Measurements from ENCODE around the gene GRM8.

DNA sequence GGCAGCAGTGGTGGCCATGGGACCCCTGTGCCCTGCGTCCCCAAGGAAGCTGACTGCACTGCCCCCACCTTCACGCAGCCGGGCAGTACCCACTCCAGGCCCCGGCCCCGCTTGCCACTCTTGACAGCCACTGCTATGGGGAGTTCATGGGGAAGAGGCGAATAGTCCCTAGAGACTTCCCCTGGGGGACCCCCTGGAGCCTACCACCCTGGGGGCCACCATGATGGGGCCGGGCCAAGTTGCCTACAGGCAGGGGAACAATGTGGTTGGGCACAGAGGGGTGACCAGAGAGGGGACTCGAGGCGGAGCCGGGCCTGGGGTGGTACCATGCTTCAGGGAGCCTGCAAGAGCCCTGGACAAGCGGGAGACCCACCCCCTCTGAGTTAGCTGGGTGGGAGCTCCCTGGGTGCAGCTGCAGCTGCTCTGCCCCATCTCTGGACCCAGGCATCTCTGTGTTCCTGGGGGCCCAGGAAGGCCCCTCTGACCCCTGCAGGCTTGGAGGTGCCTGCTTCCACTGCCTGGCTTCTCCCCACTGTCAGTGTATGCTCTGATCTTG is 567.6 kb downstream of the GRM8 start:
- TF ChIP-seq, protein P1, sequence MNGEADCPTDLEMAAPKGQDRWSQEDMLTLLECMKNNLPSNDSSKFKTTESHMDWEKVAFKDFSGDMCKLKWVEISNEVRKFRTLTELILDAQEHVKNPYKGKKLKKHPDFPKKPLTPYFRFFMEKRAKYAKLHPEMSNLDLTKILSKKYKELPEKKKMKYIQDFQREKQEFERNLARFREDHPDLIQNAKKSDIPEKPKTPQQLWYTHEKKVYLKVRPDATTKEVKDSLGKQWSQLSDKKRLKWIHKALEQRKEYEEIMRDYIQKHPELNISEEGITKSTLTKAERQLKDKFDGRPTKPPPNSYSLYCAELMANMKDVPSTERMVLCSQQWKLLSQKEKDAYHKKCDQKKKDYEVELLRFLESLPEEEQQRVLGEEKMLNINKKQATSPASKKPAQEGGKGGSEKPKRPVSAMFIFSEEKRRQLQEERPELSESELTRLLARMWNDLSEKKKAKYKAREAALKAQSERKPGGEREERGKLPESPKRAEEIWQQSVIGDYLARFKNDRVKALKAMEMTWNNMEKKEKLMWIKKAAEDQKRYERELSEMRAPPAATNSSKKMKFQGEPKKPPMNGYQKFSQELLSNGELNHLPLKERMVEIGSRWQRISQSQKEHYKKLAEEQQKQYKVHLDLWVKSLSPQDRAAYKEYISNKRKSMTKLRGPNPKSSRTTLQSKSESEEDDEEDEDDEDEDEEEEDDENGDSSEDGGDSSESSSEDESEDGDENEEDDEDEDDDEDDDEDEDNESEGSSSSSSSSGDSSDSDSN (IDR thresholded peaks at IDR 0.05; ENCODE audit: borderline replicate concordance in 1 of 2, low read depth in 2 of 2, low read length in 2 of 2): no peak
- TF ChIP-seq CHD4 (IDR thresholded peaks at IDR 0.05; ENCODE audit: insufficient read depth, insufficient replicate concordance, low read depth, low read length, poor library complexity, severe bottlenecking) (no peak), NFE2L1 (tag; IDR thresholded peaks at IDR 0.05; ENCODE audit: borderline replicate concordance, low read depth) (no peak), FOS (IDR thresholded peaks at IDR 0.05; ENCODE audit: extremely low read depth, insufficient read length) (no peak), CBX5 (IDR thresholded peaks at IDR 0.05; ENCODE audit: borderline replicate concordance, low read depth) (no peak), POLR2AphosphoS5 (IDR thresholded peaks at IDR 0.05; ENCODE audit: control insufficient read depth, insufficient read depth, low read depth, low read length) (no peak), KDM2B (CRISPR knock-in tag; IDR thresholded peaks at IDR 0.05) (no peak), POLR2G (IDR thresholded peaks at IDR 0.05; ENCODE audit: low read depth, low read length) (no peak), JUNB (CRISPR knock-in tag; conservative IDR thresholded peaks at IDR 0.05) (no peak)
- TF ChIP-seq, protein P2, sequence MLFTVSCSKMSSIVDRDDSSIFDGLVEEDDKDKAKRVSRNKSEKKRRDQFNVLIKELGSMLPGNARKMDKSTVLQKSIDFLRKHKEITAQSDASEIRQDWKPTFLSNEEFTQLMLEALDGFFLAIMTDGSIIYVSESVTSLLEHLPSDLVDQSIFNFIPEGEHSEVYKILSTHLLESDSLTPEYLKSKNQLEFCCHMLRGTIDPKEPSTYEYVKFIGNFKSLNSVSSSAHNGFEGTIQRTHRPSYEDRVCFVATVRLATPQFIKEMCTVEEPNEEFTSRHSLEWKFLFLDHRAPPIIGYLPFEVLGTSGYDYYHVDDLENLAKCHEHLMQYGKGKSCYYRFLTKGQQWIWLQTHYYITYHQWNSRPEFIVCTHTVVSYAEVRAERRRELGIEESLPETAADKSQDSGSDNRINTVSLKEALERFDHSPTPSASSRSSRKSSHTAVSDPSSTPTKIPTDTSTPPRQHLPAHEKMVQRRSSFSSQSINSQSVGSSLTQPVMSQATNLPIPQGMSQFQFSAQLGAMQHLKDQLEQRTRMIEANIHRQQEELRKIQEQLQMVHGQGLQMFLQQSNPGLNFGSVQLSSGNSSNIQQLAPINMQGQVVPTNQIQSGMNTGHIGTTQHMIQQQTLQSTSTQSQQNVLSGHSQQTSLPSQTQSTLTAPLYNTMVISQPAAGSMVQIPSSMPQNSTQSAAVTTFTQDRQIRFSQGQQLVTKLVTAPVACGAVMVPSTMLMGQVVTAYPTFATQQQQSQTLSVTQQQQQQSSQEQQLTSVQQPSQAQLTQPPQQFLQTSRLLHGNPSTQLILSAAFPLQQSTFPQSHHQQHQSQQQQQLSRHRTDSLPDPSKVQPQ (CRISPR knock-in tag; IDR thresholded peaks at IDR 0.05; ENCODE audit: borderline replicate concordance): no peak
- TF ChIP-seq, protein P3, sequence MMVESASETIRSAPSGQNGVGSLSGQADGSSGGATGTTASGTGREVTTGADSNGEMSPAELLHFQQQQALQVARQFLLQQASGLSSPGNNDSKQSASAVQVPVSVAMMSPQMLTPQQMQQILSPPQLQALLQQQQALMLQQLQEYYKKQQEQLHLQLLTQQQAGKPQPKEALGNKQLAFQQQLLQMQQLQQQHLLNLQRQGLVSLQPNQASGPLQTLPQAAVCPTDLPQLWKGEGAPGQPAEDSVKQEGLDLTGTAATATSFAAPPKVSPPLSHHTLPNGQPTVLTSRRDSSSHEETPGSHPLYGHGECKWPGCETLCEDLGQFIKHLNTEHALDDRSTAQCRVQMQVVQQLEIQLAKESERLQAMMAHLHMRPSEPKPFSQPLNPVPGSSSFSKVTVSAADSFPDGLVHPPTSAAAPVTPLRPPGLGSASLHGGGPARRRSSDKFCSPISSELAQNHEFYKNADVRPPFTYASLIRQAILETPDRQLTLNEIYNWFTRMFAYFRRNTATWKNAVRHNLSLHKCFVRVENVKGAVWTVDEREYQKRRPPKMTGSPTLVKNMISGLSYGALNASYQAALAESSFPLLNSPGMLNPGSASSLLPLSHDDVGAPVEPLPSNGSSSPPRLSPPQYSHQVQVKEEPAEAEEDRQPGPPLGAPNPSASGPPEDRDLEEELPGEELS (CRISPR knock-in tag; IDR thresholded peaks at IDR 0.05; ENCODE audit: borderline replicate concordance): no peak

Measured in K562 (cell line).